GM13976 (cell line): ENCODE results near the gene AXDND1.
"Not testable (repeated sequence)": the region's sequence is repeated elsewhere in the genome, so short reads cannot be mapped to it uniquely, and the experiment has no call there.

ENCODE experiments used
- DNase-seq: peaks from one replicate; pipeline ENCODE4 v3.0.0; 2012; ENCODE audit warnings: low spot score
- in situ Hi-C: fragments of 300-500 bp; cut with MboI; formaldehyde crosslinking; loops from one replicate; pipeline ENCODE4 v1.12.0; 2022; ENCODE audit warnings: low sequenced_read_pairs, mixed read lengths, inconsistent platforms; ENCODE audit not compliant: unreplicated experiment
- TF ChIP-seq, protein P1 (sequence below): IDR thresholded peaks from 2 replicates; pipeline ENCODE4 v1.5.1; 2012; ENCODE audit warnings: borderline replicate concordance, mild to moderate bottlenecking; ENCODE audit not compliant: insufficient read depth; ENCODE audit errors: extremely low read depth, missing control alignments, control extremely low read depth

AXDND1 gene

DNA sequence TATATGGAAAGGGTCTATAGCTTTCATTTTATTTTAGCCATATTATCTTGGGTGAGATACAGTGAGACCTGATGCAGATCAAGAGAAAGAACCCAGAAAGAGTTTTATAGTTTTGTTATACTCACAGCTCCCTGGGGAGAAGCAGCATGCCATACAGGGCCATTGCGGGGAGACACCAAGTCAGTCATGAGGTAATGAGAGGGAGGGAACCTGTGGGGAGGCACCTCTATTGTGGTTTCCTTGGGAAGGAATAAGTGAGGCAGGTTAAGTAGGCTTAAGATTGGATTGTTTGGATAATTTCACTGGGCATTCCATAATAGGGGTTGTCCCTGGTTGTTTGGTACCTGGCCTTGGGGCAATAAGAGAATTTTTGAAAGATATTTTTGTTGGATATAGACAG lies 19.7 kb downstream of the AXDND1 start:
- TF ChIP-seq, protein P1, sequence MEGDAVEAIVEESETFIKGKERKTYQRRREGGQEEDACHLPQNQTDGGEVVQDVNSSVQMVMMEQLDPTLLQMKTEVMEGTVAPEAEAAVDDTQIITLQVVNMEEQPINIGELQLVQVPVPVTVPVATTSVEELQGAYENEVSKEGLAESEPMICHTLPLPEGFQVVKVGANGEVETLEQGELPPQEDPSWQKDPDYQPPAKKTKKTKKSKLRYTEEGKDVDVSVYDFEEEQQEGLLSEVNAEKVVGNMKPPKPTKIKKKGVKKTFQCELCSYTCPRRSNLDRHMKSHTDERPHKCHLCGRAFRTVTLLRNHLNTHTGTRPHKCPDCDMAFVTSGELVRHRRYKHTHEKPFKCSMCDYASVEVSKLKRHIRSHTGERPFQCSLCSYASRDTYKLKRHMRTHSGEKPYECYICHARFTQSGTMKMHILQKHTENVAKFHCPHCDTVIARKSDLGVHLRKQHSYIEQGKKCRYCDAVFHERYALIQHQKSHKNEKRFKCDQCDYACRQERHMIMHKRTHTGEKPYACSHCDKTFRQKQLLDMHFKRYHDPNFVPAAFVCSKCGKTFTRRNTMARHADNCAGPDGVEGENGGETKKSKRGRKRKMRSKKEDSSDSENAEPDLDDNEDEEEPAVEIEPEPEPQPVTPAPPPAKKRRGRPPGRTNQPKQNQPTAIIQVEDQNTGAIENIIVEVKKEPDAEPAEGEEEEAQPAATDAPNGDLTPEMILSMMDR, result no peak
- in situ Hi-C loops, result loop anchor here (25.0 kb wide), 1 partner anchor 598 kb away; no protein-coding TSS in a partner anchor
- no peak for DNase-seq

DNA sequence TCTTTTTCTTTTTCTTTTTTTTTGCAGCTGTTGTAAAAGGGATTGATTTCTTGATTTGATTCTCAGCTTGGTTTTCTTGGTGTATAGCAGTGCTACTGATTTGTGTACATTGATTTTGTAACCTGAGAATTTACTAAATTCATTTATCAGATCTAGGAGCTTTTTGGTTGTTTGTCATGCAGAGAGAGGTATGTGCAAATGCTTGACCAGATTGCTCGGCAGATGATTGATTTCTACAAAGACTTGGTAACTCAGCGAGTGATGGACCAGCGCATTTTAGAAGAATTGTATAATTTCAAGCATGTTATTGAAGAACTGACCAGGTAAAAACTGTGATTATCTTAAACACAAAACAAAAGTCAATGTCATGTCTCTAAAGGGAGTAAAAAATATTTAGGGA lies 27.9 kb downstream of the AXDND1 start:
- in situ Hi-C loops, result loop anchor here (25.0 kb wide), 1 partner anchor 606 kb away; no protein-coding TSS in a partner anchor
- TF ChIP-seq, protein P1, result no peak
- no peak for DNase-seq

DNA sequence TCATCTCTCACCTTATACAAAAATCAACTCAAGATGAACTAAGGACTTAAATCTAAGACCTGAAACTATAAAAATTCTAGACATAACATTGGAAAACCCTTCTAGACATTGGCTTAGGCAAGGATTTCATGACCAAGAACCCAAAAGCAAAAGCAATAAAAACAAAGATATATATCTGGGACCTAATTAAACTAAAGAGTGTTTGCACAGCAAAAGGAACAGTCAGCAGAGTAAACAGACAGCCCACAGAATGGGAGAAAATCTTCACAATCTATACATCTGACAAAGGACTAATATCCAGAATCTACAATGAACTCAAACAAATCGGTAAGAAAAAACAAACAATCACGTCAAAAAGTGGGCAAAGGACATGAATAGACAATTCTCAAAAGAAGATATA lies 33.6 kb downstream of the AXDND1 start:
- DNase-seq, result not testable (repeated sequence)
- in situ Hi-C loops, result loop anchor here (25.0 kb wide), 1 partner anchor 612 kb away; no protein-coding TSS in a partner anchor

DNA sequence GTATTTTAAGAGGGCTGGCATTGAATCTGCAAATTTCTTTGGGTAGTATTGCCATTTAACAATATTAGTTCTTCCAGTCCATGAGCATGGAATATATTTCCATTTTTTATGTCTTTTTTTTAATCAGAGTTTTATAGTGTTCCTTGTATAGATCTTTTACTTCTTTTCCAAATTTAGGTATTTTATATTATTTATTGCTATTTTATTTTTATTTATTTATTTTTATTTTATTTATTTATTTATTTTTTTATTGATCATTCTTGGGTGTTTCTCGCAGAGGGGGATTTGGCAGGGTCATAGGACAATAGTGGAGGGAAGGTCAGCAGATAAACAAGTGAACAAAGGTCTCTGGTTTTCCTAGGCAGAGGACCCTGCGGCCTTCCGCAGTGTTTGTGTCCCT lies 52.0 kb downstream of the AXDND1 start:
- in situ Hi-C loops, DNase-seq: not testable (repeated sequence)

DNA sequence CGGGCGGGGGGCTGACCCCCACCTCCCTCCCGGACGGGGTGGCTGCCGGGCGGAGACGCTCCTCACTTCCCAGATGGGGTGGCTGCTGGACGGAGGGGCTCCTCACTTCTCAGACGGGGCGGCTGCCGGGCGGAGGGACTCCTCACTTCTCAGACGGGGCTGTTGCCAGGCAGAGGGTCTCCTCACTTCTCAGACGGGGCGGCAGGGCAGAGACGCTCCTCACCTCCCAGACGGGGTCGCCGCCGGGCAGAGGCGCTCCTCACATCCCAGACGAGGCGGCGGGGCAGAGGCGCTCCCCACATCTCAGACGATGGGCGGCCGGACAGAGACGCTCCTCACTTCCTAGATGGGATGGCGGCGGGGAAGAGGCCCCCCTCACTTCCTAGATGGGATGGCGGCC lies 52.9 kb downstream of the AXDND1 start:
- DNase-seq, in situ Hi-C loops: not testable (repeated sequence)

DNA sequence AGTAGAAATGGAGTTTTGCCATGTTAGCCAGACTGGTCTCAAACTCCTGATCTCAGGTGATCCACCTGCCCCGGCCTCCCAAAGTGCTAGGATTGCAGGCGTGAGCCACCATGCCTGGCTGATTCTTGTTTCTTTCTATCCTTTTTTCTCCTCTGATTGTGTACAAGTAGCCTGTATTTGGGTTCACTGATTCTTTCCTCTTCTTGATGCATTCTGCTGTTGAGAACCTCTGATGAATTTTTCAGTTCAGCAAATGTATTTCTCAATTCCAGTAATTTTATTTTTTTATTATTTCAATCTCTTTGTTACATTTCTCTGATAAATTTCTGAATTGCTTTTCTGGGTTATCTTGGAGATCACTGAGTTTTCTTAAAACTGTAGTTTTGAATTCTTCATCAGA lies 58.8 kb downstream of the AXDND1 start:
- TF ChIP-seq, protein P1, result no peak
- in situ Hi-C loops, result no loop called here
- DNase-seq, result no peak

DNA sequence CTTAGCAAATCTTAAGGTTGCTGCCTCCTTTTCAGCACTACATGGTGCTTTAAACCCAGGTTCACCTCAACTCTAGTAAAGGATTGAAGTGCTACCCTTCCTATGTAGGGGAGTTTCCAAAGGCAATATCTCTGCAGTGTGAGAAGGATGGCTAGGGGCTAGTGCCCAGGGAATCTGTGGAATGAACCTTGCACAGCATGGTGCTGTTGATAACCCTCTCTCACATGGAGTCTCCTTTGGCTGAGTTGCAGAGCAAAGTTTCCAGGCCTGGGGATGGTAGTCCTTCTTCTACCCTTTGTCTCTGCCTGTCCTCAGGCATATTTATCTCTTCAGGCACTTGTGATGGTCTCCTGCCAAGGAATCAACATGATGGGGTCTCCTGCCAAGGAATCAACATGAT lies 59.4 kb downstream of the AXDND1 start:
- DNase-seq, result no peak
- TF ChIP-seq, protein P1, result no peak
- in situ Hi-C loops, result no loop called here

DNA sequence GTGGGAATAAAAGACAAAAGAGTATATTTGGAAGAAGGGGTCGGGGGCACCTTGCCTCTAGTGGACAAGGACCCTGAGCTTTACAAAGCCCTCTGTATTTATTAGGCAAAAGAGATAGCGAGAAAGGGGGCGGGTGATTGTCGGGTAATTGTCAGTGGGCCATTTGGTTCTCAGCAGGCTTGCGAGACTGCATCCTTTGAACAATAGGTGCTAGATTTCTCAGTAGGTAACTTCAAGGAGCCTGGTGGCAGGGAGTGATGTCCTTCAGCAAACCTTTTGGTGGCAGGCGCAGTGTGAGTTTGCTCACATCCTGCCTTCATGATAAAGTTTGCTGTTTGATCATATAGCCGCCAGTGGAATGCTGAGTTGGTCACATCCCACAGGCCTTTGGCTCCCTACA lies 71.4 kb downstream of the AXDND1 start:
- TF ChIP-seq, protein P1, result no peak
- DNase-seq, result no peak
- in situ Hi-C loops, result no loop called here

DNA sequence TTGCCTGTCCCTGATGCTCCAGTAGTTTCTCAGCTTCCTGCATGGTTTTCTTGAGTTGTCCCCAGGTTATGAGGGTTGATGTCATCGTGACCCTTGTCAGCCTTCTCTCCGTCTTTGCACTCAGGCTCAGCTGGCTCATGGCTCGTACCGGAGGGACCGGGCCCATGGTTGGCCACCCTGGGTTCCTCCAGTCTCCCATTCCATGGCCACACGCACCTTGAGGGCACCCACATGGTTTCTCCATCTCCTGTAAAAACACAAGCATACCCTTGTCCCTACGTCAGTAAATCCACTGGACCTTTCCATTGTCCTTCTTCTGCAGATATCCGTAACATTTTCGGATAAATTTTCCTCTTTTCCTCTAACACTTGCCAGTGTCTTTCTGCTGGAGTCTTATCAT lies 73.9 kb downstream of the AXDND1 start:
- in situ Hi-C loops, DNase-seq: not testable (repeated sequence)

DNA sequence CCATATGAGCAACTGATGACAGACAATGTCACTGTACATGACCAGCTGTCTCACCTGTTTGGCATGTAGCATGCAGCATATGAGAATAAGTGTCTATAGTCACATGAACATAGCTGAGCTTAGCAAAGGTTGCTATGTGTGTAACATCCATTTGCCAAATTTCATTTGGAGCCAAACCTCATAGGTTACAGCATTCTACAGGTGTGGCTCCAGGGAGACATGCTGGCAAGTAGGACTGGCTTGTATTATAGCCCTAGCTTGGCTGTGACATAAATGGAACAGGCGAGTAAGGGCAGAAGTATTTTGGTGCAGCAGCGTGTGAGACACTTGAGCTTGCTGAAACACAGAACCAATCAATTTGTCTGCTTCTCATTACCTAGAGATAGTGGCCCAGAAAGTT lies 74.5 kb downstream of the AXDND1 start:
- DNase-seq, in situ Hi-C loops: not testable (repeated sequence)
